HepG2 (cell line): Measurements from ENCODE around the gene LTC4S. TPM values are rescaled to one million over a fixed set of nuclear protein-coding genes. Genes with fewer than 3 reads are reported as not detected.

Source experiments
- ATRX ChIP-seq: sonication (generic); formaldehyde crosslinking; IDR thresholded peaks from 2 replicates; pipeline ENCODE4 v1.4.0; 2020; ENCODE audit warnings: missing genetic modification reagents, borderline replicate concordance
- BATF2 ChIP-seq: sonication (generic); formaldehyde crosslinking; IDR thresholded peaks from 2 replicates; pipeline ENCODE4 v1.8.0; 2022; ENCODE audit warnings: mild to moderate bottlenecking, missing genetic modification reagents, moderate library complexity
- DNMT1 ChIP-seq: sonication (generic); formaldehyde crosslinking; IDR thresholded peaks from 2 replicates; pipeline ENCODE4 v1.5.1; 2020; ENCODE audit warnings: mild to moderate bottlenecking, missing genetic modification reagents
- ERF ChIP-seq: IDR thresholded peaks from 2 replicates; pipeline ENCODE4 v1.6.1; 2018; ENCODE audit warnings: missing biosample characterization, missing genetic modification reagents
- FOXP1 ChIP-seq, 2 experiments: fragments of 450-650 bp in 1 of 2; IDR thresholded peaks; 2 replicates each; pipeline ENCODE4 v1.6.1; 2017 to 2018; ENCODE audit warnings: antibody characterized with exemption in 1 of 2
- GTF3A ChIP-seq: sonication (generic); formaldehyde crosslinking; conservative IDR thresholded peaks from 2 replicates; pipeline ENCODE4 v1.4.0; 2020; ENCODE audit warnings: mild to moderate bottlenecking, missing genetic modification reagents
- HHEX ChIP-seq: IDR thresholded peaks from 2 replicates; pipeline ENCODE4 v1.6.1; 2016; ENCODE audit warnings: control low read depth
- KLF11 ChIP-seq: IDR thresholded peaks from 2 replicates; pipeline ENCODE4 v1.6.1; 2016; ENCODE audit warnings: missing compliant biosample characterization
- LRRFIP1 ChIP-seq: sonication (generic); formaldehyde crosslinking; conservative IDR thresholded peaks from 2 replicates; pipeline ENCODE4 v1.4.0; 2020; ENCODE audit warnings: missing genetic modification reagents
- MBD4 ChIP-seq: IDR thresholded peaks from 2 replicates; pipeline ENCODE4 v1.6.1; 2012; ENCODE audit warnings: low read length, inconsistent platforms, borderline replicate concordance
- MEF2D ChIP-seq: sonication (generic); formaldehyde crosslinking; IDR thresholded peaks from 2 replicates; pipeline ENCODE4 v1.5.1; 2020; ENCODE audit warnings: mild to moderate bottlenecking, missing genetic modification reagents
- PRMT3 ChIP-seq: sonication (generic); formaldehyde crosslinking; IDR thresholded peaks from 2 replicates; pipeline ENCODE4 v1.8.1; 2022; ENCODE audit warnings: low read depth, mild to moderate bottlenecking, moderate library complexity, missing genetic modification reagents, borderline replicate concordance
- RCOR2 ChIP-seq: IDR thresholded peaks from 2 replicates; pipeline ENCODE4 v1.6.1; 2016; ENCODE audit warnings: missing biosample characterization, missing genetic modification reagents
- SAP130 ChIP-seq: IDR thresholded peaks from 2 replicates; pipeline ENCODE4 v1.6.1; 2016; ENCODE audit warnings: low read depth
- STAG1 ChIP-seq: sonication (generic); formaldehyde crosslinking; IDR thresholded peaks from 2 replicates; pipeline ENCODE4 v1.4.0; 2020; ENCODE audit warnings: missing genetic modification reagents
- ZC3H4 ChIP-seq: sonication (generic); formaldehyde crosslinking; IDR thresholded peaks from 2 replicates; pipeline ENCODE4 v1.4.0; 2020; ENCODE audit warnings: missing genetic modification reagents, borderline replicate concordance
- ZFP36L1 ChIP-seq: sonication (generic); formaldehyde crosslinking; IDR thresholded peaks from 2 replicates; pipeline ENCODE4 v1.8.0; 2022; ENCODE audit warnings: mild to moderate bottlenecking, missing genetic modification reagents, moderate library complexity
- ZNF280D ChIP-seq: sonication (generic); formaldehyde crosslinking; IDR thresholded peaks from 2 replicates; pipeline ENCODE4 v1.5.1; 2020; ENCODE audit warnings: mild to moderate bottlenecking, missing genetic modification reagents
- ZNF3 ChIP-seq: IDR thresholded peaks from 2 replicates; pipeline ENCODE4 v1.7.0; 2017; ENCODE audit warnings: inconsistent platforms
- ZNF343 ChIP-seq: sonication (generic); formaldehyde crosslinking; IDR thresholded peaks from 2 replicates; pipeline ENCODE4 v1.4.0; 2020; ENCODE audit warnings: mild to moderate bottlenecking, missing genetic modification reagents
- ZNF550 ChIP-seq: sonication (generic); formaldehyde crosslinking; IDR thresholded peaks from 2 replicates; pipeline ENCODE4 v1.4.0; 2020; ENCODE audit warnings: mild to moderate bottlenecking, missing genetic modification reagents, borderline replicate concordance
- ZNF569 ChIP-seq: sonication (generic); formaldehyde crosslinking; IDR thresholded peaks from 2 replicates; pipeline ENCODE4 v1.5.0; 2020; ENCODE audit warnings: mild to moderate bottlenecking, missing genetic modification reagents, moderate library complexity, borderline replicate concordance
- ZNF770 ChIP-seq: sonication (generic); formaldehyde crosslinking; IDR thresholded peaks from 2 replicates; pipeline ENCODE4 v1.5.0; 2020; ENCODE audit warnings: mild to moderate bottlenecking, missing genetic modification reagents
- polyA plus RNA-seq, 8 experiments: library from polyadenylated mRNA; depleted of rRNA in 3 of 8; stranded (reverse) in 7 of 8; unstranded in 1 of 8; fragments of >200 nt; fragmentation: Illumina TruSeq in 4 of 8; extraction: Trizol in 4 of 8; gene quantifications; 2 replicates each; pipeline versions ENCODE4 v1.2.1 to v1.2.3, GENCODE V29; 2011 to 2016; ENCODE audit warnings: low read depth in 4 of 8, missing spikeins in 1 of 8, mixed read lengths in 1 of 8; ENCODE audit not compliant: insufficient read depth in 1 of 8
- total RNA-seq, 5 experiments: library from RNA; depleted of rRNA; stranded (reverse); fragments of >200 nt; fragmentation: Illumina TruSeq; extraction: Trizol; gene quantifications; 2 replicates each; pipeline ENCODE4 v1.2.3, GENCODE V29; 2016; ENCODE audit warnings: low read depth in 1 of 5

LTC4S gene
- total and polyA plus RNA-seq, 2 of the 13 experiments (the other 11 are each of a cell fraction or from before 2014, with no cell fraction given), result 0.35 TPM; not detected in 1

GRCh38 chr5:179755022-179755421, 38.8 kb upstream of the LTC4S start (continued):
- TF ChIP-seq MBD4 (peak; percentile 72; the same call in 1 of the 2 replicates), ZNF3 (CRISPR knock-in tag) (no peak), LRRFIP1 (CRISPR knock-in tag) (no peak), GTF3A (CRISPR knock-in tag) (no peak), ZNF550 (no peak), KLF11 (no peak), ZFP36L1 (CRISPR knock-in tag) (no peak), ERF (no peak), FOXP1 (IDR thresholded peaks at IDR 0.05) (no peak), FOXP1 (CRISPR knock-in tag; IDR thresholded peaks at IDR 0.05) (0 out of 2 replicates have a peak, but pooled peaks have one; percentile 19), ZC3H4 (CRISPR knock-in tag) (no peak), BATF2 (CRISPR knock-in tag) (no peak), ZNF280D (CRISPR knock-in tag) (0 out of 2 replicates have a peak, but pooled peaks have one; percentile 35), ATRX (CRISPR knock-in tag) (no peak), HHEX (CRISPR knock-in tag) (no peak), ZNF343 (CRISPR knock-in tag) (no peak), DNMT1 (no peak), MEF2D (CRISPR knock-in tag) (no peak), SAP130 (CRISPR knock-in tag) (peak; percentile 84), PRMT3 (CRISPR knock-in tag) (no peak), RCOR2 (peak; percentile 79), STAG1 (CRISPR knock-in tag) (no peak), ZNF770 (CRISPR knock-in tag) (no peak), ZNF569 (CRISPR knock-in tag) (no peak)
